A549 treated with Hydrocortisone at 1 μM for 4 hours (cell line): Measurements from ENCODE around the gene HYCC2. TPM values are rescaled to one million over a fixed set of nuclear protein-coding genes. Genes with fewer than 3 reads are reported as not detected.

Source experiments
- total RNA-seq: library from RNA; stranded (reverse); fragments of 200-300 nt; extraction: Qiagen RNA extraction; gene quantifications from 5 replicates; pipeline ENCODE4 v1.2.3, GENCODE V29; 2022

The HYCC2 gene
- 2.9 to 5.1 TPM (median 4.6 TPM) in 5 replicates for total RNA-seq

GRCh38 chr2:201071479-201072200 lies at the start of gene HYCC2, which contains the start of gene NDUFB3:
Gene HYCC2, minus strand, starts transcription at chr2:201071671. Its CDS starts 47,662 bp downstream, at chr2:201024009.
Gene NDUFB3, plus strand, starts transcription at chr2:201072001. Its CDS starts 6,882 bp downstream, at chr2:201078883.

GRCh38 chr2:201116115-201116958 lies 44.9 kb upstream of the HYCC2 start, which contains the start of gene CFLAR:
Gene CFLAR, plus strand, starts transcription at chr2:201116164. Its CDS starts 13,702 bp downstream, at chr2:201129866.

Other genes with a start within 250 kb of the HYCC2 start
- 30.1 to 39.2 TPM (median 34.1 TPM) in 5 replicates for gene CLK1, start 207.0 kb downstream of the HYCC2 start, total RNA-seq
- 20.4 to 28.6 TPM (median 23.9 TPM) in 5 replicates for gene PPIL3, start 182.6 kb downstream of the HYCC2 start, total RNA-seq
- gene NIF3L1, start 182.3 kb downstream of the HYCC2 start, total RNA-seq = 36.5 to 46.9 TPM (median 38.1 TPM) in 5 replicates
- 12.0 to 14.9 TPM (median 14.0 TPM) in 5 replicates for gene ORC2, start 108.0 kb downstream of the HYCC2 start, total RNA-seq
- gene NDUFB3, start 330 bp upstream of the HYCC2 start, total RNA-seq = 126 to 145 TPM (median 134 TPM) in 5 replicates
- gene CFLAR, start 44.5 kb upstream of the HYCC2 start, total RNA-seq = 82.5 to 120 TPM (median 99.8 TPM) in 5 replicates
- 1.6 to 2.5 TPM (median 2.2 TPM) in 5 replicates for gene CASP10, start 111.5 kb upstream of the HYCC2 start, total RNA-seq
- 30.0 to 44.8 TPM (median 32.7 TPM) in 5 replicates for gene CASP8, start 188.9 kb upstream of the HYCC2 start, total RNA-seq